GM18867 (cell line): ENCODE measurements around the gene TOR1AIP2.
A peak's percentile ranks its signal among the peaks of the same experiment; 100 is the strongest.

Experiments used
- ATAC-seq: cut with Tn5 transposase; IDR thresholded peaks from one replicate; pipeline ENCODE4 v1.9.1; 2021; ENCODE audit warnings: mild to moderate bottlenecking, moderate library complexity; ENCODE audit not compliant: unreplicated experiment

The TOR1AIP2 gene

GRCh38 chr1:179826626-179827280, 50.9 kb downstream of the TOR1AIP2 start:
- no peak for ATAC-seq

GRCh38 chr1:179825798-179826460, 51.7 kb downstream of the TOR1AIP2 start:
- ATAC-seq = no peak

- ATAC-seq = no peak
These were observed 52.4 kb downstream of the TOR1AIP2 start for GRCh38 chr1:179825206-179825605.

GRCh38 chr1:179824265-179824664, 53.3 kb downstream of the TOR1AIP2 start:
- no peak for ATAC-seq

DNA sequence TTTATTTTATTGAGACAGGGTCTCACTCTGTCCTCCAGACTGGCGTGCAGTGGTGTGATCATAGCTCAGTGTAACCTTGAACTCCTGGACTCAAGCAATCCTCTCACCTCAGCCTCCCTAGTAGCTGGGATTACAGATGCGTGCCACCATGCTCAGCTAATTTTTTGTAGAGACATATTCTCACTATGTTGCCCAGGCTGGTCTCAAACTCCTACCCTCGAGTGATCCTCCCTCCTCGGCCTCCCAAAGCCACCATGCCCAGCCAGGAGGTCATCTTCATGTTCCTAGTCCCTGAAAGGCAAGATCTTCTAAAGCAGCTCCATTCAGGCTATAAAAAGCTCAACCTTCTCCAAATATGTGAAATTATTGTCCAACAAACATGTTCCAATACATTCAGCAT, 53.9 kb downstream of the TOR1AIP2 start:
- no peak for ATAC-seq

GRCh38 chr1:179822065-179822464, 55.5 kb downstream of the TOR1AIP2 start:
- peak; percentile 64 for ATAC-seq

DNA sequence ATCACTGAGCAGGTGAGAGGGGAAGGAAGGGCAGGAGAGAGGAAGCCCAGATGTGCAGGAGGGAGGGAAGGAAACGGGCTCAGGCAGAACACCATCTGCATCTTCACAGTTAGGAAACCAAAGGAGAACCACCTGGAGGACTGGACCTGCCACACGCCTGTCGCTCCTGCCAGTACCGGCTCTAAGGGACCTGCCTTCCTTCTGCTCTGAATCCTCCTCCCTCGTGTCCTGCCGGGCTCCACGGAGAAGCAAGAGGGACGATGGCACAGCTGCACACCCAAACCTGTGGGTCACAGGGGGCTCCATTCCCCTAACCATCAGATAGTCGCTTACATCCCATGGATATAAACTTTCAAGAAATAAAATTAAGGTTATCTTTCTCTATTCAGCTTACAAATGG, 56.1 kb downstream of the TOR1AIP2 start:
- no peak for ATAC-seq

DNA sequence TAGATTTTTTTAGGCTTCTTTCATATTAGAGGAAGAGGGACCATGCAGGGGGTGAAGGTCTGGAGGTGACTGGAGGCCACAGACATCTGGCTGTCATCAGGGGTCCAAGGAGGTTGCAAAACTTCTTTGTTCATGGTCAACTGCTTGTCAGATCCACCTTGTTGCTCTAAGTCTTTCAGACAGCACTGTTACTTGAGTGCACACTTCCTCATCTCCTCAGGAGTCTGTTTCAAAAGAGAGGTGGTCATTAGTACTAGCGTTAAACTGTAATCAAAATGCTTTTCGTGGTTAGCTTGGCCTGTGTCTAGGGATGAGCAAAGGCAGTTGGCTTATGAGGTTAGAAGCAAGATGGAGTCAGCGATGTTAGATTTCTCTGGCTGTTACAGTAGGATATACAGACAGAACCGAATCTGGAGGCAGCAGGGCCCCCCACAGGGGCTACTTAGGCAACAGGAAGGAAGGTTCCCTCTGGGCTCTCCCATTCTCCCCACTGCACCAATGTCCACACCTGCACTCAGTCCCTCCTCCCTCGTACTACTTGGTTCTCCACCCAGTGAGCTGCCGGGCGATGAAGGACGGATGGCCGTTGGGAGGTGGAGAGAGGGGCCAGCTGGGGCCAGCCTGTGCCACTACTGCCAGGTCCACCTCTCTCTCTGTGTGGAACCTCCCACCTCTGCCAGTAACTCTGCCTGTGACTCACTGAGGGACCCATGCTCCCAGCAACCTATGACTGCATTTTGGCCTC, 57.2 kb downstream of the TOR1AIP2 start:
- ATAC-seq = no peak

DNA sequence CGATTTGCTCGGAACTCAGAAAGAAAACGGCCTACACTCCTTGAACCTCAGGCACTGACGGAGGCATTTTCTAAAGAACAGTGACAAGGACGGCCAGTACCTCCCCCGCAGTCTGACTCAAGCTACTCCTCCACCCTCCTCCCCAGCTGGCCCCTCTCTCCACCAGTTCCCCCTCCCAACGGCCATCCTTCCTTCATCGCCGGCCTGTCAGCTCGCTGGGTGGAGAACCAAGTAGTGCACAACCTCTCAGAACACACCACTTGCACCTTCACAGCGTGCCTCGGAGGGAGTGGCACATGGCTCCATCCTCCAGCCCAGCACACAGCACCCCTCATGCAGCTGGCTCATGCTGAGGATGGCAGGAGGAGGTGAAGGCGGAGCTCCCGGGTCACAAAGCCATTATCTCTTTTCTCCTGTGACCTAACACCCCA, 58.8 kb downstream of the TOR1AIP2 start:
- ATAC-seq = no peak

GRCh38 chr1:179818260-179818659, 59.3 kb downstream of the TOR1AIP2 start:
- no peak for ATAC-seq

GRCh38 chr1:179817789-179818188, 59.8 kb downstream of the TOR1AIP2 start:
- ATAC-seq = no peak

DNA sequence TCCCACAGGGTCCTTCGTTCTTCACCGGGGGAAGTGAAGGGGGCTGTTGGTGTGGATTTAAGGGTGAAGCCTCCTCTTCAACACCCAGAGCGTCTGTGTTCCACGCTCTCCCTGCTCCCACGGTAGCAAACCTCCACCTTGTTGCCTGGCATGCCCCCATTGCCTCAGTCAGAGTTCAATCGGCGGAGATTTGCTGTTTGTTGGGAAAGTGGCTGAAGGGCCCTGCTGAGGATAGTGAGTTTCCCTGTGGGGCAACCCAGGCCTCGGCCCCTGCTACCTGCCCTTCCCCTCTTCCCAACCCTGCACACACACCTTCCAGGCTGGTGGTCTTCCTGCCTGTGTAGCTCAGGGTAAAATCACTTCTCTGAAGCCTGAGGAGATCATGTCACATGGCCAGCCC, 60.5 kb downstream of the TOR1AIP2 start:
- no peak for ATAC-seq

DNA sequence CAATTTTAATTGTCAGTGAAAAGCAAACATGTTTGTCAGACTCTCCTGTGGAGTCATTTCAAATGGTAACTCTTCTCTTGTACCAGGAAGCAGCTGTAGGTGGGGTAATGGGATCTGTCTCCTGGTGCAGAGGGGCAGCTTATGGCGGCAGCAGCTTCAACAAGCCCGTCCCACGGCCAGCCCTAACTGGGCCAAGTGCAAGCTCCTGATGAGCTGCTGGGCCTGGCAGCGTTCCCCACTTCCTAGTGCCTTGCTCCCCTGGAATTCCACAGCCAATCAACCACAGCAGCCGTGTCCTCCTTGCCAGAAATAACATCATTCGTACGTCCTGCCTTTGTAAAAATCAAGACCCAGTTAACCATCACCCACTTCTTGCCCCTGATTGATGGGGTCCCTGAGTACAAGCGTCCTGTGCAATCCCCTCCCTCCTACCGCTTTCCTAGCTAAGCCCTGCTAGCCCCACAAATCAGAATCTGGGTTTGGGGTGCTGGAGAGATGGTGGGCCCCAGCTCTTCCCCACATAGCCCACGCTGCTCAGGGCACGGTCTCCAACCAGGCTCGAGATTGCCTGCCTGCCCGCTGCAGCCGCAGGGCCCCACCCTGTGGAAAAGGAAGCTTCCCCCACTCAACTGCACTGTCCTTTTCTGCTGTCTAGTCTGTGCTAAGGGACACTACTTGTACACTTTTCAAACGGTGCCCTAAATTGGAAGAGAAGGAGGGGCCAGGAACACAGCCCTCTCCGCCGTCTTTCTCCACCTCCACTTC, 61.2 kb downstream of the TOR1AIP2 start:
- ATAC-seq = no peak

GRCh38 chr1:179815641-179816040, 62.0 kb downstream of the TOR1AIP2 start:
- ATAC-seq = no peak

- peak; percentile 23 for ATAC-seq
These were observed 63.1 kb downstream of the TOR1AIP2 start for GRCh38 chr1:179814546-179814838.

DNA sequence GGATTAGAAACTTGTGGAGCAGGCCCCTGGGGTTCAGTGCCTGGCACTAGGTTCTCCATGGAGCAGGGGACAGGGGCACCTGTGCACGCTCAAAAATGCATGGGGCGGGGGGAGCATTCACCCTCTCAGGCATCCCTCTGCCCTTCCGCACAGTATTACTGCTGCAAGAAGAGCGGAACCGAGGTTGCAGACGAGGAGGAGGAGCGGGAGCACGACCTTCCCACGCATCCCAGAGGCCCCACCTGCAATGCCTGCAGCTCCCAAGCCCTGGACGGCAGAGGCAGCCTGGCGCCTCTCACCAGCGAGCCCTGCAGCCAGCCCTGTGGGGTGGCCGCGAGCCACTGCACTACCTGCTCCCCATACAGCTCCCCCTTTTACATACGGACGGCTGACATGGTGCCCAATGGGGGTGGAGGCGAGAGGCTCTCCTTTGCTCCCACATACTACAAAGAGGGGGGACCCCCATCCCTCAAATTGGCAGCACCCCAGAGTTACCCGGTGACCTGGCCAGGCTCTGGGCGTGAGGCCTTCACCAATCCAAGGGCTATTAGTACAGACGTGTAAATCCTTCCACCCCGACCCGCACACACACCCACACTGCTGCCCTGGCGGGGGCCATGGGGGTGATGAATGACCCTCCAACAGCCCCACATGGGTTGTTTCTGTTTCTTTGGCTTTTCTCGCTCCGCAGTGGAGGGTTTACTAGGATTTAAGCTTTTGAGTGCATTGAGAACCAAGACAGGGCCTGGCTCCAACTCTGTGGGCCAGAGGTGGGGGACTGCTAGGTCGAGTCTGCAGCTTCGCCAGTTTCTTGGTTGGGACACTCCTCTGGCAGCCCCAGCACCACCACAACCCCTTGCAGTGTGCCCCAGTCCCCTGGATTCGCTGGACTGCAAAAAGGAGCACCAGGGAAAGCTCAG, 63.7 kb downstream of the TOR1AIP2 start:
- ATAC-seq = no peak

GRCh38 chr1:179812501-179813292, 64.9 kb downstream of the TOR1AIP2 start:
- no peak for ATAC-seq

DNA sequence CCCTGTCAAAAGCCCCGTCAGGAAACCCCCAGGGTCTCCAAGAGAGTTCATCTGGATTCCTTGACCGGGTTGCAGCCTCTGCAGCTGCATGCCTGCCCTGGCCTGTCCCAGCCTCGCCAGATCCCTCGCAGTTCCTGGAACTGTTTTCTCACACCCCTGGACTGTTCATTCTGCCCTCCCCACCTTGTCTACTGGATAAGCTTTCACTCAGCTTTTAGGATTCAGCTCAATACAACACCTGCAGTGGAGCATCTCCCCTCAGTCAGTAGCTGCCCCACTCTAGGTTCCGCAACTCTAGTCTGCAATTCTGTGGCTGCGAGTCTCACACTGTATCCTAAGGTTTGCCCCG, 67.3 kb downstream of the TOR1AIP2 start:
- no peak for ATAC-seq

DNA sequence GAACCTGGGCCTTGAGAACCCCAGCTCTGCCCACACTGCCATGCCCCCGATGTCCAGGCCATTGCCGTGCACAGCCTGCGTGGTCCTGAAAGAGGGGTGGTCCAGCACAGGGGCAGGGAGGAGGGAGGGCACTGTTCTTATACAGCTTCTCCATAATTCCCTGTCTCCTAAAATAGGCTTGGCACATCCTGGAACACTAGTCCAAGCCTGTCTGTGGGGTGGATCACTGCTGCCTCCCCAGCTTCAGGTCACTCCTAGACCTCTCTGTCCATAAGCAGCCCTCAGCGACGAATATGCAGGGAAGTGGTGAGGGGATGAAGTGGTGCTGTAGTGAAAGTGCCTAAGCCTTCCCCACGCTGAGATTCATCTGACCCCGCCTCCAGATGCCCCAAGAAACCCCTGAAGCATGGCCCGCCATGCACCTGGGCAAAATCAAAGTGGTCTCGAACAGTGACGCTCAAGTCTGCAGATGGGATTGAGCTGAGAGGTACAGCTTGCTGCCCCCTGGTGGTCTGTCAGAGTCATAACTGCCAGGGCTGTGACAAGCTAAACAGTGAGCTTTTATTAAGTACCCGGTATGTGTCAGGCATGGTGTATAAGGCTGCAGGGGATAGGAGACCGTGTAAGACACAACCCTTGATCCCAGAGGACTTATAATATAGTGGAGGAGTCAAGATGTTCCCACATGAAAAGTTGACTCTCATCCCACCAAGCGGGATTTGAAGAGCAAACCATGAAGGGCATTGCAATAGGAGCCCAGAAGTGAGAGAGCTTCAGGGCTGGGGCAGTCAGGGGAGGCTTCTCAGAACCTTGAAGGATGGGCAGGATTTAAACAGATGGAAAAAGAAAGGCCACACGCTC, 67.9 kb downstream of the TOR1AIP2 start:
- ATAC-seq = peak; percentile 71
